Superior temporal gyrus (tissue), 1 donor: ENCODE data around the gene STUM.
"Not testable (repeated sequence)": the region's sequence is repeated elsewhere in the genome, so short reads cannot be mapped to it uniquely, and the experiment has no call there.

Experiments used
- DNase-seq: peaks from one replicate; pipeline ENCODE4 v3.0.0-alpha.2; 2016; ENCODE audit errors: extremely low spot score

The STUM gene, protein sequence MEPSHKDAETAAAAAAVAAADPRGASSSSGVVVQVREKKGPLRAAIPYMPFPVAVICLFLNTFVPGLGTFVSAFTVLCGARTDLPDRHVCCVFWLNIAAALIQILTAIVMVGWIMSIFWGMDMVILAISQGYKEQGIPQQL

GRCh38 chr1:226548256-226549093 lies at the start of gene STUM:
Gene STUM (plus strand): TSS chr1:226548764. CDS start chr1:226548905, 141 bp downstream.
- no peak for DNase-seq

GRCh38 chr1:226499699-226500098 lies 48.9 kb upstream of the STUM start:
- not testable (repeated sequence) for DNase-seq

- DNase-seq = no peak
Measured at GRCh38 chr1:226506021-226506420, 42.5 kb upstream of the STUM start.

DNA sequence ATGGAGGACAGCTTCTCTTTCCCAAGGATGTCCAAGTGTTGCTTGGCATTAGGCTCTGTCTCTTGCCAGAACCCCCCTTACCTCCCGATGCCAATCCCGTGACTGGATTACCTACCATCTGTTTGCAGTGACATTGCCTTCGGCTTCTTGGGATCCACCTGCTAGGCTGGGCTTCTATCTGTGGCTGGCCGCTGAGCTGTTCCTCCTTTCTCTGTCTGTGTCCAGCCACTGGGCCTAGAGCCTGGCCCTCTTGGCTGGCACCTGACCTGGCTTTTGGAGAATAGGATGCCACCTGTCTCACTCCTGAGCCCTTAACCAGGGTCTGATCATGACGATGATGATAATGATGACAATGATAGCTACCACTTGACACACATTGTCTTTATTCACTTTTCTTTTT lies 41.6 kb upstream of the STUM start:
- DNase-seq = no peak

DNA sequence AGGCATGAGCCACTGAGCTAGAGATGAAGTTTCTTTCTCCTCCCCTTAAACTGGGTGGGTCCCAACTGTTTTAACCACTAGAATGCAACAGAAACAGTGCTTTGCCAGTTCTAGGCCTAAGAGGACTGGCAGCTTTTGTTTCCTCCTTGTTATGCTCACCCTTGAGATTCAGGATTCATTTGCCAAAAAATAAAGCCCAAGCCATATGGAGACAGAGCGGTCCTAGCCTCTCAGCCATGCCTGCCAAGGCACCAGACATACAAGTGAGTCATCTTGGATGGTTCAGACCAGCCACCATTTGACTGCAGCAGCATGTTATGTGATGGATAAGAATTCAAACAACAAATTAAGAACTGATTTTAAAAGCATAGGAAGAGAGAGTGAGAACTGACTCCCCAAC lies 38.1 kb upstream of the STUM start:
- no peak for DNase-seq

DNA sequence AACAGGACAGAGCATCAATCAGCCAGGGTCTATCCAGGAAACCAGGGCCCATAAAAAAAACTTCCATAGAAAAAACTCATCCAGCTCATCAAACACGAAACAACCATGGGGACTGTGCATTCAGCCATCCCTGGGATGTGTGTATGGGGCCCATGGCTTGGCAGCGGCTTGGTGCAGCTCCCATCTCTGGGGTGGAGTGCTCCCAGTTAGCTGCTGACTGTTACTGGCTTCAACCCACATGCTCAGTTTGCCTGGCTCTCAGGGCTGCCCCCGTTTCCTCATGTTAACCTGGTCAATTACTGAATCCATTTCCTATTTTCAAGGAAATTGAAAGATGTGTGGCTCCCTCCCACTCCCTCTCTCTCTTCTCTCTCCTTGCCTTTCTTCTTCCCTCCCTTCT lies 37.3 kb upstream of the STUM start:
- no peak for DNase-seq

- no peak for DNase-seq
Measured at GRCh38 chr1:226512076-226512728, 36.4 kb upstream of the STUM start.

- DNase-seq = no peak
Measured at GRCh38 chr1:226518375-226518774, 30.2 kb upstream of the STUM start.

- DNase-seq = no peak
Measured at GRCh38 chr1:226519135-226519534, 29.4 kb upstream of the STUM start.

DNA sequence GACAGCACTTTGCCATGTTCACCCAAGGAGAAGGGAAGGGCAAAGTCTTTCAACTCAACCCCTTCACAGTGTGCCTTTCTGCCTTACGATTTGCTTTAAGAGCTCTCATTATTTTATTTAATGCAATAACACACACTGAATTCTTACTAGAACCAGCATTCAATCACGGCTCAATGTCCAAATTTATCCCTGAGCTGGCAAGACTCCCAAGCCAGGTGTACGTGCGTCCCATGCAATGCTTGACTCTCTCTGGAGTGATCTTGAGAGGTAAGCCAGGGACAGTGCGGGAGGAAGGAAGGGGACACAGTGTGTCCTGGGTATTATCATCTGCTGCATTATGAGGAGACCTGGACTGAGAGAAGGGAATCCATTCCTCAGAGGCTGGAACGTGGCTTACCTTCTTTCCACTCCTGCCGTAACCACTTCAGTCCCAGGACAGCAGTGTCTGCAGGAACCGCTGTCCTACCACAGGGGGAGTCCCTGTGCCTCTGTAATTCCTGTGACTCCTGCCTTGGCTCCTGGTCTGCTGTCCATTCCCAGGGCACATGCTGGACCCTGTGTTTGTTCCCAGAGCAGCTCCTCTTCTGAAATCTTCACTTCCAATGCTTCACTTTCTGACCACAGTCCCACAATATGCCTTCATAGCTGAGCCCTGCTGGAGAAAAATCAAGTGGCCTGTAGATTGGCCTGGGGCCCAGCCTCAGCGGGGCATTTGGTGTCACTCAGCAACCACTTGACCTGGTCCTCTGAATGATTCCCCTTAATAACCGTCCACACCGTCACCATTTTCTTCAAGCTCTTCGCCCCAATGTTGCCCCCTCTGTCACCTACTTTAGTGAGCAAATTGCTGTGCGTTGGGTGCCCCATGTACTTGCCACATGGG lies 28.6 kb upstream of the STUM start:
- DNase-seq = no peak

DNA sequence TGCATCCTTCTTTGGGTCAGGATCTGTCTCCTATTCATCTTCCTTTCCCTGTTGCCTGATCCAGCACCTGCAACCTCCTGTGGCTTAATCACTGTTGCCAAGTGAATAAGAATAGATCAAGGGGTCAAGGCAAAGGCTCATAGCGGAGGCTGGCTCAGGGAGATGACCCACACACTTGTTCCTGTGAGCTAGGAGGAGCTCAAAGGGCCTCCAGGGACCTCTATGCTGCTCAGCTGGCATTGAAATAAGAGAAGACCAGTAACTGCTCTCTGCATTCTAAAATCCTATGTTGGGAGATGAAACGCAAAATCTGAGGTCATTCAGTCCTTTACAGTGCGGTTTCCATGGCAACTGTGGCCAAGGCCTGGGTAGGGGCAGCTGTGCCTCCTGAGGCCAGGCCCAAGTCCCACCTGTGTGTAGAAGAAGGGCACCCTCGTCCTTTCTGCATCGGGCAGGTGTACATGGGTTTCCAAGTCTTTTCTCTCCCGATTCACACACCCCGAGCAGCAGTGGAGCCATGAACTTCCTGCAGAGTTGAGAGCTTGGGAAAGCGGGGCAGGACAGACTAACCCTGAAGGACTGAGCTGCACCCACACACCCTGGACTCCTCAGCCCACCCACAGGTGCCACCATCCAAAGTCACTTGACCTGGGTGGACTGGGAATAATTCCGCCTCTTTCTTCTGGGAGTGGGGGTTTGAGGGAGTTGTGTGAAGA lies 27.8 kb upstream of the STUM start:
- no peak for DNase-seq

GRCh38 chr1:226523646-226524406 lies 24.7 kb upstream of the STUM start:
- DNase-seq = no peak

- DNase-seq = no peak
Measured at GRCh38 chr1:226524547-226524946, 24.0 kb upstream of the STUM start.

DNA sequence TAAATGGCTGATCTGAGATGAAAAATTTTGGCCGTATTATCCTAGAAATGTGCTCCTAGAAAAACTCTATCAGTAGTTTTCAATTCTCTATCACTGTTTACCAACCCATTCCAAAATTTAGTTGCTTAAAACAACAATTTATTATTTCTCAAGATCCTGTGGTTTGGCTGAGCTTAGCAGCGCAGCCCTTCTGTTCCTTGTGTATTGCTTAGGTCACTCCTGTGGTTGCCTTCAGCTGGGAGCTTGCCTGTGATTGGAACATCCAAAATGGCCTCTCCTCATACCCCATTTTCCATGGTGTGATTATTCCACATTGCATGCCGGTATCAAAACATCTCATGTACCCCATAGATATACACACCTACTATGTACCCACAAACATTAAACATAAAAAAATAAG lies 22.8 kb upstream of the STUM start:
- no peak for DNase-seq

- no peak for DNase-seq
Measured at GRCh38 chr1:226526801-226527595, 21.6 kb upstream of the STUM start.

- DNase-seq = no peak
Measured at GRCh38 chr1:226529891-226530290, 18.7 kb upstream of the STUM start.

GRCh38 chr1:226530591-226530990 lies 18.0 kb upstream of the STUM start:
- DNase-seq = no peak

DNA sequence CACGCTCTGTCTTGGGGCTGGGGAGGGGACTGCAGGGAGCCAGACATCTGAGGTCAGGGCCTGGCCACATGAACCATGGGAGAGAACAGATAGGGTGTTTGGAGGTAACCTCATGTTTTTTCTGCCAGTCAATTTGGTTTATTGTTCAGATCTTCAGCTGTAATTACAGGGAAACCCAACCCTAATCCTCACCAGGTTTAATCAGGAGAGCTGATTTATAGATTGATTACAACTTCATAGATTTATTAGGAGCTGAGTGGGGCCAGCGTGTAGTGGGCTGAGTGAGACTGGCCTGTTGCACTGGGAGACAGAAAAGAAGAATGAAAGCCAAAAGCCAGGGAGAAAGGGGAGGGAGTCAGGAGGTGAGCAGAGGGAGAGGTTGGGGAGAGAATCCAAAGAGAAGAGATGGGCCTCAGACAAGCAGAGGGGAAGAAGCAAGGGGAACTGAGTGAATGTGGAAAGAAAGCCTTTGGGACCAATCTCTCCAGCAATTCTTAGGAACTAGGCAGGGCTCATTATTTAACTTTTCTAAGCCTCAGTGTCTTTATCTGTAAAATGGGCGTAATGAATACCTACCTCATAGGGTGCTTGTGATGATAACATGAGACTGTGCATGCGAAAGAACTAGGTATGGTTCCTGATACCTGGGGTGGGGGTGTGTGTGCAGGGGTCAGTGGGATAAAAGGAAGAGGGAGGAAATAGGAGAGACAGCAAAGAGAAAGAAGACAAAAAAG lies 17.0 kb upstream of the STUM start:
- DNase-seq = no peak

DNA sequence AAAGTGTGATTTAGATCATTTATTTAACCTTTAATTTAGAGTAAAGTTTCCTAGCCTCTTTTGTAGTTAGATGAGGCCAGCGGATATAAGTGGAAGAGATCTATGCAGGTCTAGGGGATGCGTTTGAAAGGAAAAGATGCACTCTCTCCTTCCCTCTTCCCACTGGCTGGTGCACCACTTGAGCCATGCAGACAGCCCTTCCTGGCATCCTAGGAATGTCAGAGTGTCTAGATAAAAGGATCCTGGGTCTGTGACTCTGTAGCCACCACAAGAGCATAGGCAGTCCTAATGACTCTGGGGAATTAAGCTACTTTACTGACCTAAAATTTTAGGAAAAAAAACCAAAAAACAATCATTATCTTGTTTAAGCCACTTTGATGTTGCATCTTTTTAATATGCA lies 16.0 kb upstream of the STUM start:
- DNase-seq = no peak
